Dedifferentiated amniotic fluid mesenchymal stem cell (primary cell): ENCODE data around the gene HES7.
A peak's percentile ranks its signal among the peaks of the same experiment; 100 is the strongest.
"Not testable (repeated sequence)": the region's sequence is repeated elsewhere in the genome, so short reads cannot be mapped to it uniquely, and the experiment has no call there.

Experiments
- DNase-seq: peaks from one replicate; pipeline ENCODE4 v3.0.0-alpha.2; 2016; ENCODE audit errors: extremely low spot score

The HES7 gene

DNA sequence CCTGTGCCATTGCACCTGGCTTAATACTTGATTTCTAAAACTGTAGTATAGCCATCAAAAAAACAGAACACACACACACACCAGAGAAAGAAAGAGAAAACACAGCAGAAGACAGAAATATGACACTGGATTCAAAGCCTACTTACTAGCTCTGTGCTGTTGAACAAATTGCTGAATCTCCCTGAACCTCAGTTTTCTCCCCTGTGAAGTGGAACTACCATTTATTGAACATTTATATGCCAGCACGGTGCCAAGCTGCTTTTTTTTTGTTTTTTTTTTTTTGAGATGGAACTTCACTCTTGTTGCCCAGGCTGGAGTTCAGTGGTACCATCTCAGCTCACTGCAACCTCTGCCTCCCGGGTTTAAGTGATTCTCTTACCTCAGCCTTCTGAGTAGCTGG, 23.1 kb downstream of the HES7 start:
- no peak for DNase-seq

DNA sequence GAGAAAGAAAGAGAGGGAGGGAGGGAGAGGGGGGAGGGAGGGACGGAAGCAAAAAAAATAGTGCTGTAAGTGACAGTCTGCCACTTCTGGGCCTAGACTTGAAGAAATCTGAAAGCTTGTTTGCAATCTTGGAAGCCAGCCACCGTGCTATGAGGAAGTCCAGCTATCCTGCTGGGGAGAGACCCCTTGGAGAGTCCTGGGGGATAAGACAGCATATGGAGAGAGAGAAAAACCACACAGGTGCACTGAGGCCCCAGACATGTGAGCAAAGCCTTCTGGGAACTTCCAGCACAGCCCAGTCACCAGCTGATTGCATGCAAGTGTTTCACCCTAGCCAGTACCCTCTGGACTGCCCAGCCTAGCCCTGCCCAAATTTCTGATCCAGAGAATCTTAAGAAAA, 23.8 kb downstream of the HES7 start:
- DNase-seq: no peak

DNA sequence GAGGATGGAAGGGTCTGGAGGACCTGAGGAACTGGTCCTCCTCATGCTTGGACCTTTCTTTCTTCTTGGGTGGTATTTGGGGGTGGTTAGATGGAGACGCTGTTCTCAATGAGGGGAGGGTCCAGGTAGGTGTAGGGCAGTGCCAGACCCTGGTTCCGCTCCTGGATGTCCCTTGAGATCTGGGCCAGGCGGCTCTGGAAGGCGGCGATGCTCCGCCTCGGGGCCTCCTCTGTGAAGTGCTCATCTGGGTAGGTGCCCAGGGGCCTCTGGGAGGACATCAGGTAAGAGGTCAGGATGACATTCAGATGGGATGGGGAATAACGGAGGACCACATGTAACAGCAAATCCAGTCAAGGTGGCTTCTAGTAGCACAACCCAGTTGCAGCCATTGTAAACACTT, 27.4 kb downstream of the HES7 start:
- no peak for DNase-seq

DNA sequence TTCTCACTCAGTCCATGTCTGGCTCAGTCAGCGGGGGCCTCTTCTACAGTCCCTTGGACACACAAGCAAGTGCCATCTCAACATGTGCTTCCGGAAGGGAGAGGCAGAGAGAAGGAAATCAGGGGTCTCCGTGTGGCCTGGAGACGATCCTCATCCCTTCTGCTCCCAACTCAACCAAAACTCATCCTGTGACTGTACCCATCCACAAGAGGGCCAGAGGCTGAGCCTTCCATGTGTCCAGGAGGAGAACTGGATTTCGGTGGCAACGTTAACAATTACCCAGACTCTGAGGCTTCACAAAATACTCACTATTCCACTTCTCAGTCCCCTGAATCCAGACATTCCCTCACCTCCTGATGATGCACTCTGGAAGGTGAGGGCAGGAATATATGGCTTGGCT, 28.5 kb downstream of the HES7 start:
- no peak for DNase-seq

DNA sequence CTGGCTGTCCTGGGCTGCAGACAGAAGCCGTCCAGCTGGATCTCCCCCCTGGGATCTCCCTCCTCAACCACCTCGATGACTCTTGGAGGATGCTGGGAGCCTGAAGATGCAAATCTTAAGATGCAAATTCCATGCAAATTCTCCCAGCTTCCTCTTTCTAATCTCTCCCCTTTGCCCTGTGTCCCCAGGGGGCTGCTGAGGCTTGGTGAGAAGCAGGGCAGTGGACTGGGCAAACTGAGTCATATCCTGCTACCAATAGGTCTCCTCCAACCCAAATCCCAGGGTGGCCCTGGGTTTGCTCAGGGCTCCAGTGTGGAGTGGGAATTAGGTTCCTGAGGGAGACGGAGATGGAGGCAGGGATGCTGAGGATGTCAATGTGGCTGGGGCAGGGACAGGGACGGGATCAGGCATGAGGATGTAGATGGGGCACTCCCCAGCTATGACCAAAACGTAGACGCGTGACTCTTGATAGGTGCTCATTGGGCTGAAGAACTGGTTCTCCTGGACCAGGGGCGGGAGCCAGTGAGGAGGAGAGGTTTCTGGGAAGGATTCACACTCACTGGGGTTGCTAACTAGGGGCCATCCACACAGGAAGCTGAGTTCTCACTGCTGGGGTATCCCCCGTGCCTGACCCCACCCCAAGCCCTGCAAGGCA, 32.7 kb downstream of the HES7 start:
- no peak for DNase-seq

DNA sequence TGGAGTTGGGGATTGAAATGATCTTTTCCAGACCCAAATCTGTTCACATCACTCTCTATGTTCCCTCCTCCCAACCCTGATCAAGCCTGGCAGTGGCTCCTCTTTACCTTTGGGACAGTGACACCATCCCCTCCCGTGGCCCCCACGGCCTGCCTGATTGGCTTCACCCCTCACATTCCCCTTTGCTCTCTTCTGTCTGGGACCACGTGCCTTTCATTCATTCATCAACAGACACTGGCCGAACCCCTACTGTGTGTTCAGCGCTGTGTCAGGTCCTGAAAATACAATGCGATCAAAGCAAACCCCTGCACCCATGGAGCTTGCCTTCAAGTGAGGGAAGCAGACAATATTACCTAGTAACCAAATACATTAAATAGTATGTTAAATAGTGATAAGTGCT, 34.2 kb downstream of the HES7 start:
- no peak for DNase-seq

DNA sequence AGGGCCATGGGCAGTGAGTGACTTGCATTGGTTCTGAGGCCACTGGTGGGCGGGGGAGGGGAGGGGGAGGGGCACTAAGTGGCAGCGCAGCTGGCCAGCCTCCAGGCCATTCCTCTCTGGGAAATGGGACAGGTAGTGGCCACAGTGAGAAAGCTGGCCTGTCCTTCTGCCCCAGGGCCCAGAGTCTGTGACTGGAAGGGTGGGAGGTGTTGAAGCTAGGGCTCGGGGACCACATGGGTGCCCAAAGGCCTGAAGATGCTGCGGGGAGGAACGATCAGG, 36.0 kb downstream of the HES7 start:
- DNase-seq: no peak

DNA sequence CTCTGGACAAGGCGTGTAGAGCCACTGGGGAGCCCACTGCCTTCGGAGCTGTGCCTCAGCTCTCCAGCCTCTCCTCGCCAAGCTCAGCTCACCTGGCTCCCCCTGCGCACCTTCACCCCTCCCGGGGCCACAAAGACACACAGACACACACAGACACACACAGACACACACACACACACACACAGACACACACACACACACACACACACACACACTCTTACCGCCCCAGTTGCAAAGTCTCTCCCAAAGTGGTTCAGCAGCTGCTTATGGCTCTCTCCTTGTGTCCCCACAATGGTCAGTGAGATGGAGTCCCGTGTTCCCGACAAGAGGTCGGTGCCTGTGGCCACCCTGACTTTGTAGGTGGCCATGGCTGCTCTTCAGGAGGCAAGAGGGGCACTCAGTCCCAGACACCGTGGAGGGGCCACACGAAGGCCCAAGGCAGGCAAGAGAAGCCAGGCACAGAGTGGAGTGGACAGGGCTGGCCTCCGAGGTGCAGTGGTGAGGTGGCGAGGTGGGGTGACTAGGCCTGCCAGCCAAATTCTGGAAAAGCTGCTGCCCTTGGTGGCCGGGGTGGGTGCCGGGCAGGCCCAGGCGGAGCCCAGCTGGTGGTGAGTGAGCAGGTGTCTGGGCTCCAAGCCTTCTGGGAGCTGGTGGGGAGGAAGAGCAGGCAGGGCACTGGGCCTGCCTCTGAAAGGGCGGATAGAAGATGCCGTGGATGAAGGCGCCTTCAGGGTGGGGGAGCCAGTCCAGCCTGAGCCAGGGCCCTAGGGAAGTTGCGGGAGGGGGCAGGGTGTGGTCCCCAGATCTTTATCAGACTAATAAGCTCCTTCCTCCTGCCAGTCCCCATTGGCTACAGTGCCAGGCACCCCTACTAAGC, 36.6 kb downstream of the HES7 start, which contains the start of gene ALOX12B:
ALOX12B (minus strand) TSS at position 642 of the 877 bp plus-strand sequence; CDS start at position 368, 274 bp downstream.
- DNase-seq: no peak

DNA sequence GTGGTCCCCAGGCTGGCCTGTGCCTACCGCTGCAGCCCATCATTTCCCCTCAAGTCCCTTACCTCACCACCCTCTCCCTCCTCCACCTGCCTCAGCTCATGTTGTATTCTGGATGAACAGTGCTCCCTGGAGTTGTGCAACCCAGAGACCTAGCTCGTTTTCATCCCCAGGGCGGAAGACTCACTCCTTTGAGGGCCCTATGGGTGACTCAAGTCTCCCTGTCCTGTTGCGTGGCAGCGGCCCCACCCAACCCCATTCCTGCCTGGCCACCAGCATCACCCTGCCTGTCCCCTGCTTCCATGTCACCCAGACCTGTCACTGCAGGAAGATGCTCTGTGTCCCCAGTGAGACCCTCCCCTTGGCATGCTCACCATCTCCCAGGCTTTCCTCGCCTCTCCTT, 39.7 kb downstream of the HES7 start:
- DNase-seq: no peak

DNA sequence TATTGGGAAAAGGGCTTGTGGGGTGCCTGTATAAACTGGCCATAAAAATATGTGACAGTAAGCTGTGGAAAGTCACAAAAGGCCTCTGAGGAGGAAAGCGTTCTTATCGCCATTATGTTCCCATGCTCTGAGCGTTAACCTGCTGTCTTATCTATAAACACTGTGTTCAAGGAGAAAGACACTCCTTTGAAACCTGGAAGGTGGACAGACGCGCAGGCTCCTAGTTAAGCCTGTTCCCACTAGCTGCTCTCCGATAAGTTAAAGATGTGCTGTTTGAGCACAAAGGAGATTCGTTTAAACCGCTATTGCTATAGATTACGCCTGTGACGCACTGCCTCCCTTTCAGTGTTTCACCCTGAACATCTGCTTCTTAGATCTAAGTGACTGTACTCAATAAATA, 41.6 kb downstream of the HES7 start:
- no peak for DNase-seq

DNA sequence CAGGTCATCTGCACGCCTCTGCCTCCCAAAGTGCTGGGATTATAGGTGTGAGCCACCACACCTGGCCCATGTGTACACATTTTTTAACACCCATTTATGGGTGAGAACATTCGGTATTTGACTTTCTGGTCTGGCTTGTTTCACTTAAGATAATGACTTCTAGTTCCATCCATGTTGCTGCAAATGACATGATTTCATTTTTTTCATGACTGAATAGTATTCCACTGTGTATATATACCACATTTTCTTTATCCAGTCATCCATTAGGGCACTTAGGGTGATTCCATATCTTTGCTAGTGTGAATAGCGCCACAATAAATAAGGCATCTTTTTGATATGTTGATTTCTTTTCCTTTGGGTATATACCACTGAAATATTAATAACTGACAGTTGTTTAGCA, 42.0 kb downstream of the HES7 start:
- no peak for DNase-seq

DNA sequence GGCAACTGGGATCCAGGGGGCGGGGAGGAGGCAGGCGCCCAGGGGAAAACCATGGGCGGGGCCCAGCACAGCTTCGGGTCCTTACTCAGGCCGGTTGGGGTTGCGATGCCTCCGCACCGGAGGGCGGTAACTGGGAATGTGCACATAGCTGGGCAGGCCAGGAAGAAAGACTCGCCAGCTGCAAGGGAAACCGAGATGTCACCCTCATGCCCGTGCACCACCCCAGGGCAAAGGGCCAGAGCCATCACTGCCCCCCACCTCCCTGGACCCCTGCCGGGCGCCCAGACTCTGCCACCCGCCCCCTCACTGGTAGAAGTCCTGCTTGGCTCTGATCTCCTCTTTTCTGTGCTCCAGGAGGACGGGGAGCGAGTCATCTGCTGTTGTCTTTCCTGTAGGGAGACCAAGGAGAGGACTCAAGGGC, 43.1 kb downstream of the HES7 start:
- DNase-seq: no peak

DNA sequence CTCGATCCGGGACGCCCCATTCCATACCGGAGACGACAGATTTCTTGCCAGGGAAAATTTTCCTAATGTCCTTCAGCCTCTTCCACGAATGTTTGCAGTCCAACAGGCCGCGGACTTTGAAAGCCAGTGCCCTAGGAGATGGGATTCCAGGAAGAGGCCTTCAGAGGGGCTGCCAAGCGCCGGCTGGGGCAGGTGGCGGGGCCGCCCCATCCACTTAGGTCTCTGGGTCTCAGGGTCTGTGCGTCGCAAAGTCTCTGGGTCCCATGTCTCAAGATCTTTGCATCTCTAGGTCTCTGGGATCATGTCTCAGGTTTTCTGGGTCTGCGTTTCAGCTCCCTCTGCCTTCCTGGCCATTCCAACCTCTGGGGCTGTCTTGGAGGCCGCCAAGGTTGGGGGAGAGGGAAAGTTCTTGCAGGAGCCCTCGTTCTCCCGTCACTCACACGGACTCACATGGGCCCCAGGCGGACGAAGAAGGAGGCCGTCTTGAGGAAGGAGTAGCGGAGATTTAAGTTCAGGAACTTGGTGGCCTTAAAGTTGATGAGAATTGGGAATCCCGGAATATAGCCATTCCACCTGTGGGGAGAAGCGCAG, 43.6 kb downstream of the HES7 start:
- no peak for DNase-seq

DNA sequence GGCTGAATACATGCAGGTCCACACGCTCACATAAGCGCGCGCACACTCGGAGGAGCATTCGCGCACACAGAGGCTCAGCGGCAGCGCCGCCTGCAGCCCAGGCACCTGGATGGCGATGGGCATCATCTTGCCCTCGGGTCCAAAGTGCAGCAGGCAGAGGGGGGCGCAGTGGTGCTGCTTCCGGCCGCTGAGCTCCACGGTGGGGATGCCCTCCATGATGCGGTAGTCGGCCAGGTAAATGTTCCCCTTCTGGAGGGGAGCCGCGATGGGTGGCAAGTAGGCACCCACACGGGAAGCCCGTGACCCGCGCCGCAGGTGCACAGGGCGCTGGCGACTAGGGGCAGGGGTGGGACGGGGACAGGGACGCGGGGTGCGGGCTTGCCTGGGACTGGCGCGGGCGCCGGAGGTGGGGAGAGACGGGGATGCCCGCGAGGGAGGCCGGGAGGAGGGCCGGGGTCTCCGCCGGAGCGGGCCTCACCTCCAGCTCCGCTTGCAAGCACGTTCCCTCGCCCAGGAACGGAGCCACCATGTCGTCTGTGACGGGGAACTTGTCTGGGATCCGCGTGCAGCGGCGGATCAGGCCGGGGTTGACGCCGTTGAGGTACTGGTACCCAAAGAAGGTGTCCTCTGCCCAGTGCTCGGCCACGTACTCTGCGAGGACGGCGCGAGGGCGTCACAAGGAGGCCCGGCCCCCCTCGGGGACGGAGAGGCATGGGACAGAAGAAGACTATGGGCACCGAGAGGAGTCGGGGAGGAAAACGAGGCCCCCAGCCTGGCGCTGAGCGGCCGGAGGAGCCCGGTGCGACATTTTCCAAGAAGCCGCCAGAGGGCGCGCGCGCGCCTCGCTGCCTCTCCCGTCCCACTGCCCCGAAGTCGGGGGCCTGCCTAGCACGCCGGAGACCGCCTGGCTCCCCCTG, 44.4 kb downstream of the HES7 start:
- DNase-seq: peak; percentile 25

DNA sequence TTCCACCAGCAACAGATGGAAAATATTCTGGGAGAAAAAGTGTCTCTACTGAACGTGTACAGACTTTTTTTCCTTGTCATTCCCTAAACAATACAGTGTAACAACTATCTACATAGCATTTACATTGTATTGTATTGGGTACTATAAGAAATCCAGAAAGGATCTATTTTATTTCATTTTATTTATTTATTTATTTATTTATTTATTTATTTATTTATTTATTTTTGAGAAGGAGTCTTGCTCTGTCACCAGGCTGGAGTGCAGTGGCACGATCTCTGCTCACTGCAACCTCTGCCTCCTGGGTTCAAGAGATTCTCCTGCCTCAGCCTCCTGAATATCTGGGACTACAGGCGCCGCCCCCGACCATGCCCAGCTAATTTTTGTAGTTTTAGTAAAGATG, 46.0 kb downstream of the HES7 start:
- not testable (repeated sequence) for DNase-seq

DNA sequence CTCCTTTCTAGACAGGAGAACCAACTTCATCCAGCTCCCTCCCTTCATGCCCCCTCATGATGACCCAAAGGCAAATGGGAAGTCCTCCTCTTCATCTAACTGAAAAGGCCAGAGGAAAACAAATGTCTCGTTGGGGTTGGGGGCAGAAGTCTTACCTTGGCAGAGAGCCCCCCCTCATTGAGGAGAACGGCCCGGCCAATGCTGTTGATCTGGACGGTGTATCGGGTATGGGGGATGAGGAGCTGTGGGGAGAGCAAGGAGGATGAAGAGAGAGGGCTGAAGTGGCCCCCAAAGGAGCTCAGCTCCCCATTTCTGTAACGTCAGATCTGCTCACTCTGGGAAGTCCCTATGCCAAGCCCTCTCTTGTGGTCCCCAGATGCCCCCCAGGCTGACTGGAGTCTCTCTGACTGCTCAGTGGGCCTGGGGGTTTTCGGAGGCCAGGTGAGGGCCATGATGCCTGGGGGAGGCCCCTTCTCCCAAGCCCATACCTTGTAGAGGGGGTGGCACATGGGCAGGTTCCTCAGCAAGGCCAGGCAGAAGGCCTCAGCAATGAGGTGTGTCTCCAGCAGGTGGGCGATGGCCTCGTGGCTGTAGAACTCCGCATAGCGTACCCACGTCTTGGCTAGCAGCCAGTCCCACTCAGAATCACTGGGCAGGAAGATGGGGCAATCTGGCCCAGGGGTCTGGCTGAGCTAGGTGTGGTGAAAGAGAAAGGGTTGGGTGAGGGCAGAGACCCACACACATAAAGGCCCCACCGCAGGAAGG, 47.2 kb downstream of the HES7 start:
- DNase-seq: no peak

DNA sequence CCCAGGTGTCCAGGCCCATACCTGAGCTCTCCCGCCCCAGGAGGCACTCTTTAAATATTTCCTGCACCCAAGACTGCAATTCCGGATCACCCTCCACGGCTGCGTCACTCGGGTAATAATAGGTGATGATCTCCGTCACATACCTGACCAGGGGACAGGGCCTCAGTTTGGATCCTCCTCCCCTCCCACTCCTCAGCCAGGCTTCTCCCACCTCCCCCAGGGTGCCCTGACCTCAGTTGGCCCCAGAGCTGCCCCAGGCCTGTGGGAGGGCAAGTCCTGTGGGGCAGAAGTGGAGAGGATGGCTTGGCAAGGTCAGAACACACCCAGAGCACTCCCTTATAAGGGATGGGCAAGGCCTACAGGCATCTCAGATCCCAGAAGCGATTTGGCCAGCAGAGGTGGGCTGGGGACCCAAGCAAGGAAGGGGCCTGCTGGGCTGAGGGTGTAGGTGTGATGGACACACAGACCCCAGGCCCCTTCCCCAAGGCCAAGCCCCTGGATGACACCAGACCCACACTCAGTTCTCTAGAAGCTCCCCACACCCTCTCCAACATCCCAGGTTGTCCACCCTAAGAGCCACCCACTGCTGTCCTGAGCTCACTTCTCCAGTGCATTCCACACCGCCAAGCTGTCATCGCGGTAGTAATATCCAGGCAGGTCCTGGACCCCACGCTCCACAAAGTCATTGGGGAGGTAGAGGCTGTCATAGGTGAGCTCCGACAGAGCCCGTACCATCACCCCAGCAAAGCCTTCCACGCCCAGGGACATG, 48.1 kb downstream of the HES7 start:
- DNase-seq: no peak

DNA sequence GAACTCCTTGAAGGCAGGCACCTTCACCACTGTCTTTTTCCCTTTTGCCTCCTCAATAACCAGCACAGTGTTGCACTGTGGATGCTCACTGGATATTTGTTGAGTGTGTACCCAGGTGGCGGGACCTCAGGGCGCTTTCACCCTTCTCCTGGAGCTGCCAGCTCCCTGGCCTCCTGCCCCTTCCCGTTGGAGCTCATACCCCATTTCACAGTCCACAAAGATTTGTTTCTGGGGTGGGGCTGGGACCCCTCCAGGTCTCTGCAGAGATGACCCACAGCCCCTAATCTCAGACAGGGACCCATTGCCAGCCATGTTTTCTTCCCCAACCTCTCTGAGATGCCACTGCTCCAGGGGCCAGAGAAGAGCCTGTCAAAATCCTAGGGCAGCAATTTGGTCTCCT, 48.8 kb downstream of the HES7 start:
- no peak for DNase-seq

DNA sequence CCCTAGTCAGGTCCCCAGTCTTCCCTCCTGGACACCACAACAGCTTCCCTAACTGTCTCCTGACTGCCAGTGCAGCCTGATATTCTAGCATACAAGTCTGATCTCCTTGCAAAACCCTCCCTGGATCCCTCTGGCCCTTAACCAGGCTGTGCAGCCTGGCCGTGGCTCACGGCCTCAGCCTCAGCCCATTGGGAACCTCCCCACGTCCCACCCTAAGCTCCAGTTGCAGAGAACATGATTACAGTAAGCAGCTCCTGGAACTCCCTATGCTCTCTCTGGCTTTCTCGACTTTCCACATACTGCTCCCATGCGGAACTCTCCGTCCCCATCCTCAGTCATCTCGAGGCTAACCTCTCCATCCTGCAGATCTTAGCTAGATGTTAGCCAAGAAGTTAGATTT, 49.4 kb downstream of the HES7 start:
- DNase-seq: no peak

DNA sequence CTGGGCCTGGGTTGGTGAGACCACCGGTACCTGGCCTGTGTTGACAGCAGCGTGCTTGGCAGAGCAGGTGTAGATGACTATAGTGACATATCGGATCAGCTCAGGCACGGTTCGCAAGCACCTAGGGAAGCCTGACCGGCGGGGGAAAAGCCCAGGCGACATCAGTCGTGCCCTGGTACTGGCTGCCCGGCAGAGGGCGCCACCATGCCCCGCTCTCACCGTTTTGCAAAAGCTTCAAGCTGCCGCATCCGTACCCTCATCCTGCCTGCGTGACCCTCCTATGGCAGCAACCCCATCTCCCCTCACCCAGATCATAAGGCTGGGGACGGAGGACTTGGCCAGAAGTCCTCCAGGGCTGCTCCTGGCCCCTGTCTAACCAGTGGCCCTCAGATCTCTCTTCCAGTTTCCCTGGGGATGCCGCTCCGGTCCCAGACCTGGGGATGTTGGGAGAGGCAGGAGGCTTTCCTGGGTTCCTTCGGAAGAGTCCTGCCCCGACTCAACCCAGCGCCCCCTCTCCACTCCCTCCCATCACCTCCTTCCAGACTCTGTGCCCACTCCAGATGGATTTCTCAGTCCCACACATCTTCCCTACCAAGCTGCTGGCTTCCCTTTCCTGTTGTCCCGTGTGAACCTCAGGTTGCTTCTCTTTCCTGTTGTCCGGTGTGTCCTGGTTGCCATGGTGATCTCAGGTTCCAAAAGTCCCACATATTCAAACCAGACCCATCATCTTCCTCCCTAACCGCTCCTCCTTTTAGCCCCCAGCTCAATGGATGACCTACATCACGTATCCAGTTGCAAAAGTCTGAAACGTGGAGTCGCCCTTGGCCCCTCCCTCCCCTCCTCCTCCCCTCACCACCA, 50.0 kb downstream of the HES7 start:
- DNase-seq: no peak
